ENCODE results near the gene COX18. TPM values are rescaled to one million over a fixed set of nuclear protein-coding genes. Genes with fewer than 3 reads are reported as not detected.

COX18 gene
- total and polyA plus RNA-seq, 12 donors: 8.0 to 22.3 (median 17.6) TPM

DNA sequence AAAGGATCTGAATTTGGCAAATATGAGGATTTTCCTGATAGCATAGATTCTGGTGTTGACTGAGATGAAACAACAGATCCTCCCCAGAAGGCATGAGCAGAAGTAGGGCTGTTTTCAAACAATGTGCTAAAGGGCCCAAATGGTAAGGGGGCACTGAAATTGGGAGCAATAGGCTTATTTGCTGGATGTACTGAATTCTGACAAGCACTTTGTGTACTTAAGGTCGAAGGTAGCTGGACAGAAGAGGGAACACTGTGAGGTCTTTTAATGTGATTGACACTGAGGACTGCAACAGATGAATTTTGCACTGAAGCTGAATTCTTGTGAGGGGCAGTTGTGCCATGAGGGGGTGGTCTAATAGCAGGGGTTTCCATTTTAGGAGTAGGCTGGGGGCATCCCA lies 21.2 kb upstream of the COX18 start:
- Histone ChIP-seq H3K4me3 (no peak overlapping the region), H3K27me3 (no peaks in the 10 kb centered on the region), H3K4me1 (peaks cover 0 to 28% (median 6%) of the 10 kb centered on the region in 9 donors), H3K9me3 (no peaks in the 10 kb centered on the region), H3K36me3 (peaks cover 0 to 81% (median 38%) of the 10 kb centered on the region in 9 donors), H3K27ac (no peak overlapping the region)
- intact Hi-C loops (cut with DNase I): loop anchor here in 3 of 10 donors (10.0 kb wide), 2 partner anchors 54 to 164 kb away; partner anchors contain the start of gene ANKRD17 (in 1 of the 3)
- ATAC-seq: no peak
- TF ChIP-seq, protein P1, sequence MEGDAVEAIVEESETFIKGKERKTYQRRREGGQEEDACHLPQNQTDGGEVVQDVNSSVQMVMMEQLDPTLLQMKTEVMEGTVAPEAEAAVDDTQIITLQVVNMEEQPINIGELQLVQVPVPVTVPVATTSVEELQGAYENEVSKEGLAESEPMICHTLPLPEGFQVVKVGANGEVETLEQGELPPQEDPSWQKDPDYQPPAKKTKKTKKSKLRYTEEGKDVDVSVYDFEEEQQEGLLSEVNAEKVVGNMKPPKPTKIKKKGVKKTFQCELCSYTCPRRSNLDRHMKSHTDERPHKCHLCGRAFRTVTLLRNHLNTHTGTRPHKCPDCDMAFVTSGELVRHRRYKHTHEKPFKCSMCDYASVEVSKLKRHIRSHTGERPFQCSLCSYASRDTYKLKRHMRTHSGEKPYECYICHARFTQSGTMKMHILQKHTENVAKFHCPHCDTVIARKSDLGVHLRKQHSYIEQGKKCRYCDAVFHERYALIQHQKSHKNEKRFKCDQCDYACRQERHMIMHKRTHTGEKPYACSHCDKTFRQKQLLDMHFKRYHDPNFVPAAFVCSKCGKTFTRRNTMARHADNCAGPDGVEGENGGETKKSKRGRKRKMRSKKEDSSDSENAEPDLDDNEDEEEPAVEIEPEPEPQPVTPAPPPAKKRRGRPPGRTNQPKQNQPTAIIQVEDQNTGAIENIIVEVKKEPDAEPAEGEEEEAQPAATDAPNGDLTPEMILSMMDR (IDR thresholded peaks at IDR 0.05): no peak
- 96% methylated on average over 1 of the region's 1 CpG for WGBS, 2 donors
- DNase-seq: no peak

DNA sequence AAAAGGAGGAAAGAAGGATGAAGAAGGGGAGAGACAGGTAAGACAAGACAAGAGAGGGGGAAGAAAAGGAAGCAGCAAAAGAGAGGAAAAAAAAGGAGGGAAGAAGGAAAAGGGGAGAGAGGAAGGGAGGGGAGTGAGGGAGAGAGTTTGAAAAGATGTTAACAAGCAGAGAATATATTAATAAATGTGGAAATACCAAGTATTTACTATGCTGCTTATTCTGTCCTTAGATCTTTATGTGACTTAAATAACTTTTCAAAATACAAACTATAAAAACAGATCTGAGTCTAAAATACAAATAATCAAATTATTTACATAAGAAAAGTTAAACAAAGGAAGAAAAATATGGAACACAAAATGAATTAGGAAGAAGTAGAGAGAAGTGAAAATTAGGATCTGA lies 18.4 kb upstream of the COX18 start:
- Histone ChIP-seq H3K27ac (peak overlapping the region in 1 of 10 donors; percentile 27), H3K27me3 (no peaks in the 10 kb centered on the region), H3K4me1 (peaks cover 0 to 28% (median 6%) of the 10 kb centered on the region in 9 donors), H3K36me3 (peaks cover 0 to 81% (median 25%) of the 10 kb centered on the region in 9 donors), H3K9me3 (no peaks in the 10 kb centered on the region), H3K4me3 (no peak overlapping the region)
- intact Hi-C loops (cut with DNase I): no loop called here
- ATAC-seq (no peak), DNase-seq (no peak)
- TF ChIP-seq, protein P1 (IDR thresholded peaks at IDR 0.05): no peak

DNA sequence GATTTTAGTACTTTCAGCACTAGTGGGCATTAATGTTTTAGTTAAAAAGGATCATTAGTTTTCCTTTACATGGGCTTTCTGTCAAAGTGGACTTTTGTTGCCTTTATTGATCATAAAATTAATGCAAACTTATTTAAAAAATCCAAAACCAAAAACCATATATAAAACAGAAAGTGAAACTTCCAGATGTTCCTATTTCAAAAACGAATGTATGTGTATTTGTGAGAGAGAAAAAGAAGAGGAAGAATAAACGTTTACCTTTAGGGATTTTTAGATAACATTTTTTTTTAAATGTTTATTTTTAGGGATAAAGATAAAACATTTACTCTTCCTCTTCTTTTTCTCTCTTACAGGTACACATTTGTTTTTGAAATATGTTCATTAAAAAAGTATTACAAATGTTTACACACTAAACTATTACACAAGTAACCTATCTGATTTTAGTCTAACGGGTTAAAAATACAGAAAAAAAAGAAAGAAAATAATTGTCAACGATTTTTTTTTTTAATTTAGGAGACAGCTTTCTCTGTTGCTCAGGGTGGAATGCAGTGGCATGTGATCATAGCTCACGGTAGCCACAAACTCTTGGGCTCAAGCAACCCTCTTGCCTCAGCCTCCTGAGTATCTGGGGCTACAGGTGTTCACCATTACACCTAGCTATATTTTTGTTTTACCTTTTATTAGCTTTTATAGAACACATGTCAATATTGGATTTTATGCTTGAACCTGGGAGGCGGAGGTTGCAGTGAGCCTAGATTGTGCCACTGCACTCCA lies 16.8 kb upstream of the COX18 start:
- 57 to 71% methylated on average over 6 of the region's 6 CpGs for WGBS, 2 donors
- ATAC-seq: no peak
- Histone ChIP-seq H3K9me3 (no peaks in the 10 kb centered on the region), H3K4me1 (peaks cover 0 to 24% (median 6%) of the 10 kb centered on the region in 9 donors), H3K27ac (peak overlapping the region in 1 of 10 donors; percentile 51), H3K4me3 (peak overlapping the region in 3 of 10 donors; percentile 0 to 12 (median 1)), H3K36me3 (peaks cover 0 to 81% (median 15%) of the 10 kb centered on the region in 9 donors), H3K27me3 (no peaks in the 10 kb centered on the region)
- no peak for DNase-seq
- intact Hi-C loops (cut with DNase I): no loop called here
- TF ChIP-seq, protein P1 (IDR thresholded peaks at IDR 0.05): no peak

DNA sequence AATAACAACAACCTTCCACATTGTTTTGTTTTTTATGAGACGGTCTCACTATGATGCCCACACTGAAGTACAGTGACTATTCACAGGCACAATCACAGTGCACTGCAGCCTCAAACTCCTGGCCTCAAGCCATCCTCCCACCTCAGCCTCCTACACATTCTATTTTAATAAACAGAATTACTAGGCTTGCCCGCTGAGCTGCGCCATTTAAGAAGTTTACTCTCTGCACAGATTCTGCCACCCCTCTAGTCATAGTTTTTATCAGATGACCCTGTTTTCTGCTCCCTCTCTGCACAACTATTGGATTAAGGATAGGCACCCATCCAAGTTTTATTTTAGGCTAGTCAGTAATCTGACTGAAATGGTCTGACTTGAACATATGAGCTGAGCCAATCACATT lies 11.3 kb upstream of the COX18 start:
- peak in 5 of 8 donors; percentile 22 to 53 (median 39) for ATAC-seq
- peak overlapping the region in 1 of 10 donors; percentile 18 for H3K27ac ChIP-seq

More for the DNA sequence above, 11.3 kb upstream of the COX18 start:
- 73 to 81% methylated on average over 3 of the region's 3 CpGs for WGBS, 2 donors
- H3K36me3 ChIP-seq: peaks cover 0 to 100% (median 24%) of the 10 kb centered on the region in 9 donors
- peaks cover 0 to 11% (median 0%) of the 10 kb centered on the region in 9 donors for H3K4me1 ChIP-seq
- DNase-seq: no peak
- no peaks in the 10 kb centered on the region for H3K9me3 ChIP-seq
- TF ChIP-seq, protein P1 (IDR thresholded peaks at IDR 0.05): no peak
- intact Hi-C loops (cut with DNase I): no loop called here
- H3K27me3 ChIP-seq: no peaks in the 10 kb centered on the region
- no peak overlapping the region for H3K4me3 ChIP-seq

All from heart right ventricle (tissue), 16 donors.